Heart left ventricle (tissue), 16 donors: ENCODE data around the gene PABPN1L. TPM values are rescaled to one million over a fixed set of nuclear protein-coding genes. Genes with fewer than 3 reads are reported as not detected.
A peak's percentile ranks its signal among the peaks of the same experiment; 100 is the strongest.

Experiments used
- ATAC-seq, 4 donors: fragments of 200-7000 bp; cut with Tn5 transposase; one replicate each; pipeline ENCODE4 v1.9.1; 2020 to 2022; ENCODE audit warnings: moderate library complexity in 4 of 4, mild to moderate bottlenecking in 3 of 4, moderate number of reproducible peaks in 1 of 4
- DNase-seq, 5 donors: peaks; one replicate each; pipeline ENCODE4 v3.0.0-alpha.2; 2020
- H3K27ac ChIP-seq, 12 donors: fragments of 200-600 bp; sonication (generic) in 4 of 12; one replicate each; pipeline versions ENCODE4 v1.5.0 to v1.8.0; 2016 to 2022; ENCODE audit warnings: mild to moderate bottlenecking in 2 of 12
- H3K27me3 ChIP-seq, 9 donors: fragments of 200-600 bp; sonication (generic) in 2 of 9; one replicate each; pipeline versions ENCODE4 v1.5.1 to v1.8.0; 2016 to 2022; ENCODE audit warnings: mild to moderate bottlenecking in 3 of 9
- H3K36me3 ChIP-seq, 9 donors: fragments of 200-600 bp; sonication (generic) in 2 of 9; one replicate each; pipeline versions ENCODE4 v1.5.0 to v1.8.0; 2018 to 2022; ENCODE audit warnings: mild to moderate bottlenecking in 2 of 9
- H3K4me1 ChIP-seq, 12 donors: fragments of 200-600 bp; sonication (generic) in 4 of 12; one replicate each; pipeline versions ENCODE4 v1.5.0 to v1.8.0; 2016 to 2022; ENCODE audit warnings: mild to moderate bottlenecking in 3 of 12
- H3K4me3 ChIP-seq, 12 donors: fragments of 200-600 bp; sonication (generic) in 4 of 12; one replicate each; pipeline versions ENCODE4 v1.5.0 to v1.8.0; 2017 to 2022; ENCODE audit warnings: mild to moderate bottlenecking in 9 of 12, moderate library complexity in 4 of 12
- H3K9me3 ChIP-seq, 12 donors: fragments of 200-600 bp; sonication (generic) in 4 of 12; one replicate each; pipeline versions ENCODE4 v1.5.0 to v1.8.0; 2016 to 2022; ENCODE audit warnings: mild to moderate bottlenecking in 1 of 12
- POLR2A ChIP-seq, 2 donors: fragments of 450-650 bp; IDR thresholded peaks; one replicate each; pipeline ENCODE4 v1.6.1; 2017; ENCODE audit warnings: antibody characterized with exemption in 2 of 2, mild to moderate bottlenecking in 2 of 2, moderate library complexity in 2 of 2
- WGBS, 4 donors: extraction: QIAGEN DNeasy Blood & Tissue Kit in 2 of 4; methylation state at CpG; one replicate each; pipeline versions ENCODE4 v1.1.5 to v1.1.7; 2013 to 2018; 5-methylcytosine and 5-hydroxymethylcytosine counted together
- intact Hi-C, 10 donors: fragments of 100-400 bp; cut with DNase I; formaldehyde crosslinking; loops; one replicate each; pipeline versions ENCODE4 v1.11.1 to v1.14.2; 2022
- polyA plus RNA-seq, 2 donors: library from polyadenylated mRNA; stranded (reverse); fragments of 200-250 nt; gene quantifications; one replicate each; pipeline ENCODE4 v1.2.3, GENCODE V29; 2013
- total RNA-seq, 9 donors: library from RNA; depleted of rRNA in 2 of 9; stranded (reverse); fragments of >200 nt in 2 of 9; fragmentation: NEBNext Ultra II Directional in 3 of 9; extraction: Animal tissue kit (Norgen Biotek cat#: 25700) in 3 of 9; gene quantifications; one replicate each; pipeline versions ENCODE4 v1.1.0 to v1.2.4, GENCODE V29; 2016 to 2023
- TF ChIP-seq, protein P1 (sequence below), 12 donors: fragments of 200-600 bp; sonication (generic) in 4 of 12; IDR thresholded peaks; one replicate each; pipeline versions ENCODE4 v1.5.0 to v1.8.0; 2018 to 2022; ENCODE audit warnings: antibody characterized with exemption in 12 of 12, mild to moderate bottlenecking in 5 of 12
- donor health status: ischemic (EF 13 %, LVEDD 7.1; RV severe dilation, severe dysfunction).
- donor health status: healthy with polysubstance abuse.
- donor health status: DM: no; HTN: yes; CAD: no.
- donor health status: DM: no; HTN: no; CAD: no.
- donor health status: ischemic (EF 25% LVEDD 6.9; RV normal size, moderate dysfunction).
- donor health status: ischemic (EF 25% LVEDD 5.7; RV mildly dilated, moderate dysfunction).
- donor health status: healthy.
- donor health status: DM: yes; HTN: yes; CAD: no.
- donor health status: ischemic (EF 35%, LVEDD 5.7; RV mildly dilated, moderate dysfunction).
- donor health status: nonischemic (EF 11% LVEDD 7.7; RV severe dilation, severe dysfunction).
- donor health status: DM: yes; HTN: yes; CAD: no.
- donor health status: PGD.
- donor health status: ischemic (EF 29% LVEDD 5.4; RV normal size, mild dysfunction).
- donor health status: nonischemic (EF 23%, LVEDD 6.1; RV moderate dilation, normal function).

PABPN1L gene
- total and polyA plus RNA-seq, 11 donors = not detected

DNA sequence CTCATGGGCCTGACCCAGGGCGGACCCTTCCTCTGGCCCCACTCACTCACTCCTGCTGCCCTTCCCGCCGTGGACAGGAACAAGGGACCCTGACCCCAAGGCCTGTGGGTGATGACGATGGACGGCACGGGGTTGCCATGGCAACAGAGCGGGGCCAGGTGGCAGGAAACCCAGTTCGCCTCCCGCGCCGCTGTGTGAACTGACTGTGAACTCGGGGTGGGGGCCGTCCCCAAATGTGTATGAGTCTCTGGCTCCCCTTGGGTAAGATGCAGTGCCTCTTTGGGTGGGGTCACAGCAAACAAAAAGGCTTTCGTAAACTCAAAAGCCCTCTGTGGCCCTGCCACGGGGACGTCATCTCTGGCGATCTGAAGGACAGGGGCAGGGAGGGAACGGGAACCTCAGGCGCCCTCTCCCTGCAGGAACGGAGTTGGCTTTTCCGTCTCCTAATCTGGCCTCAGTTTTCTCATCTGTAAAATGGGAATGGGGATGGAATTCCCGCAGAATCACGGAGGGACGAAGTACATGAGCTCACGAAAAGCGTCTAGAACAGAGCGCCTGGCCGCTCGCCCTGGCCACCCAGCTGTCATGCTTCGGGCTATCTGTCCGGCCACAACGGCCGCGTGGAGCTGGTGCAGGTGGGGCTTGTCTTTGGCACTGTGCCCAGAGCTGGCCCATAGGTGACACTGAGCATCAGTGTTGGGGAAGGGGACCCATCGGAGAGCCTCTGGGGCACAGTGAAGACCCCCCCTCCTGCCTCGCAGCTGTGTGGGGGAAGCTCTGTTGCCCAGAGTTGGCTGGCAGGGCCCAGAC is 44.9 kb upstream of the PABPN1L start:
- Histone ChIP-seq H3K36me3 (no peaks in the 10 kb centered on the region), H3K27ac (peak overlapping the region in 7 of 12 donors; percentile 2 to 79 (median 48)), H3K27me3 (no peaks in the 10 kb centered on the region), H3K9me3 (no peaks in the 10 kb centered on the region), H3K4me1 (peaks cover 0 to 60% (median 19%) of the 10 kb centered on the region in 12 donors), H3K4me3 (no peak overlapping the region)
- intact Hi-C loops = loop anchor here in 1 of 10 donors (2.0 kb wide), 1 partner anchor 65 kb away; the partner anchor contains the start of gene CBFA2T3
- TF ChIP-seq, protein P1, sequence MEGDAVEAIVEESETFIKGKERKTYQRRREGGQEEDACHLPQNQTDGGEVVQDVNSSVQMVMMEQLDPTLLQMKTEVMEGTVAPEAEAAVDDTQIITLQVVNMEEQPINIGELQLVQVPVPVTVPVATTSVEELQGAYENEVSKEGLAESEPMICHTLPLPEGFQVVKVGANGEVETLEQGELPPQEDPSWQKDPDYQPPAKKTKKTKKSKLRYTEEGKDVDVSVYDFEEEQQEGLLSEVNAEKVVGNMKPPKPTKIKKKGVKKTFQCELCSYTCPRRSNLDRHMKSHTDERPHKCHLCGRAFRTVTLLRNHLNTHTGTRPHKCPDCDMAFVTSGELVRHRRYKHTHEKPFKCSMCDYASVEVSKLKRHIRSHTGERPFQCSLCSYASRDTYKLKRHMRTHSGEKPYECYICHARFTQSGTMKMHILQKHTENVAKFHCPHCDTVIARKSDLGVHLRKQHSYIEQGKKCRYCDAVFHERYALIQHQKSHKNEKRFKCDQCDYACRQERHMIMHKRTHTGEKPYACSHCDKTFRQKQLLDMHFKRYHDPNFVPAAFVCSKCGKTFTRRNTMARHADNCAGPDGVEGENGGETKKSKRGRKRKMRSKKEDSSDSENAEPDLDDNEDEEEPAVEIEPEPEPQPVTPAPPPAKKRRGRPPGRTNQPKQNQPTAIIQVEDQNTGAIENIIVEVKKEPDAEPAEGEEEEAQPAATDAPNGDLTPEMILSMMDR (IDR thresholded peaks at IDR 0.05) = no peak
- no peak for TF ChIP-seq POLR2A (IDR thresholded peaks at IDR 0.05)
- peak in 1 of 4 donors; percentile 9 for ATAC-seq
- 72 to 84% (median 80%) methylated on average over 30 to 36 of the region's 36 CpGs for WGBS, 4 donors
- no peak for DNase-seq

- Histone ChIP-seq H3K27ac (peak overlapping the region in 11 of 12 donors; percentile 2 to 79 (median 43)), H3K27me3 (no peaks in the 10 kb centered on the region), H3K9me3 (no peaks in the 10 kb centered on the region), H3K36me3 (no peaks in the 10 kb centered on the region), H3K4me1 (peaks cover 0 to 60% (median 20%) of the 10 kb centered on the region in 12 donors), H3K4me3 (no peak overlapping the region)
- TF ChIP-seq, protein P1 (IDR thresholded peaks at IDR 0.05) = no peak
- peak in 1 of 4 donors; percentile 4 for ATAC-seq
- intact Hi-C loops = loop anchor here in 1 of 10 donors (2.0 kb wide), 1 partner anchor 66 kb away; the partner anchor contains the start of gene CBFA2T3
- DNase-seq = no peak
- WGBS, 4 donors = 59 to 68% (median 64%) methylated on average over 15 to 26 of the region's 26 CpGs
Observed at GRCh38 chr16:88910284-88911135, 44.0 kb upstream of the PABPN1L start.

GRCh38 chr16:88909431-88910210 is 43.2 kb upstream of the PABPN1L start:
- peak overlapping the region; percentile 13 to 79 (median 58) for H3K27ac ChIP-seq

More at GRCh38 chr16:88909431-88910210, 43.2 kb upstream of the PABPN1L start:
- Histone ChIP-seq H3K36me3 (no peaks in the 10 kb centered on the region), H3K4me1 (peaks cover 0 to 58% (median 24%) of the 10 kb centered on the region in 12 donors), H3K4me3 (no peak overlapping the region), H3K27me3 (no peaks in the 10 kb centered on the region), H3K9me3 (no peaks in the 10 kb centered on the region)
- 63 to 77% (median 73%) methylated on average over 16 to 44 of the region's 44 CpGs for WGBS, 4 donors
- intact Hi-C loops = loop anchor here in 3 of 10 donors (1.0 to 2.0 kb wide), 3 partner anchors 21 to 67 kb away; partner anchors contain the start of gene CBFA2T3 (in 1 of the 3)
- ATAC-seq = peak in 3 of 4 donors; percentile 29 to 44 (median 38)
- peak; percentile 52 to 77 (median 61) for DNase-seq
- TF ChIP-seq, protein P1 (IDR thresholded peaks at IDR 0.05) = no peak
- TF ChIP-seq POLR2A (IDR thresholded peaks at IDR 0.05) = no peak
